OCI-LY7 (cell line): ENCODE data around the gene PSTK.

Source experiments
- CTCF ChIP-seq: fragments of 200-600 bp; sonication (generic); conservative IDR thresholded peaks from 2 replicates; pipeline ENCODE4 v1.5.1; 2014; ENCODE audit warnings: mild to moderate bottlenecking, antibody characterized with exemption, low read length, moderate library complexity, mixed read lengths
- EZH2phosphoT487 ChIP-seq: fragments of 200-600 bp; sonication (generic); IDR thresholded peaks from 2 replicates; pipeline ENCODE4 v1.6.1; 2018; ENCODE audit warnings: low read depth, borderline replicate concordance, mild to moderate bottlenecking, mixed run types, antibody characterized with exemption, low read length, moderate library complexity, mixed read lengths

GRCh38 chr10:123019264-123019663 is 39.1 kb downstream of the PSTK start:
- TF ChIP-seq CTCF (no peak), EZH2phosphoT487 (no peak)
